GM19238 (cell line): ENCODE measurements around the gene CTRB2.
"Not testable (repeated sequence)": the region's sequence is repeated elsewhere in the genome, so short reads cannot be mapped to it uniquely, and the experiment has no call there.

Source experiments
- DNase-seq: peaks from one replicate; pipeline ENCODE4 v3.0.0; 2011; ENCODE audit warnings: low spot score; ENCODE audit not compliant: insufficient read length

The CTRB2 gene

DNA sequence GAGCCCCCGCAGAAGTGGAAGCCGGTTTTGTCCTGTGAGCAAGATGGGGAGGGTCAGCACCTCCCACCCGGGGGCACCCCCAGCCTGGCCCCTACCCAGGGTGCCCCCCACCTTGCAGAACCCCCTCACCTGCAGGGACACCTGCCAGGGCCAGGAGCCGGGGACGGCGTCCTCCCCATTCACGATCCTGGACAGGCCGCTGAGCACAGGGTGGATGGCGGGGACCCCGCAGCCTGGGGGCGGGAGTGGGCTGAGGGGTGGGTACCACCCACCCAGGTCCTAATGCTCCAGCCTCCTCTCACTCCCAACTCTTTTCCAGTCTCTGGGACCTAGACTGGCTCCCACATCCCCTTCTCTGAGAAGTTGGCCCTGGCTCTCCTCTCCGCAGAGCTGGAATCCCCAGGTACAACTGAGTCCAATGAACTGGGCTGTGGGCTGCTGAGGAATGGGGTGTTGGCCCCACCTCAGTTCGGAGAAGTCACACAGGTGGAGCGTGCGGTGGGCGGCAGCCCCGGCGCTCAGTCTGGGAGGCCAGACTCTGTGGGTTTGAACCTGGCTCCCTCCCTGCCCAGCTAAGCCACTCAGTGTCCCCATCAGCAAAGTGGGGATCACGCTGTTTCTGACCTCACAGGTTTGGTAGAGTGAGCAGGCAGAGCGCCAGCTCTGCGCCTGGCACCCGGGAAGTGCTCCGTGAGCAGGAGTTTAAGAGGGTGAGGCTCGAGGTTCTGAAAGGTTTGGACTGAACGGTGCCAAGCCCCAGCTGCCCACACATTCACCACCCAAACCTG, 806 bp downstream of the CTRB2 start:
- DNase-seq = not testable (repeated sequence)

DNA sequence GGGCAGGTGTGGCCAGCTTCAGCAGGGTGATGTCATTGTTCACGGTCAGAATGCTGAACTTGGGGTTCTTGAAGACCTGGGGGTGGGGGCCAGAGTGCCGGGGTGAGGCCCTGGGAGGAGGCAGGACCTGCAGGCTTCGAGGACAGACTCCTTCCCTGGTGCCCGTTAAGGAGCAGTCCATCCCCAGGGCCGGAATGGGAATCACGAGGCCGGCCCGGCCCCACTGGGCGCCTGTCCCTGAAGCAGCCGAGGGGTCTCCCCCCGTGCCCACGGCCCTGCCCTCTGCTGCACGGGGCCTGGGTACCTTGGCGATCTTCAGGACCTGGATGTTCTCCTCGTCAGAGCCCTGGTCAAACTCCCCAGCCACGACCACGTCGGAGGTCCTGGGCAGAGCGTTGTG, 1.5 kb downstream of the CTRB2 start:
- DNase-seq = not testable (repeated sequence)

DNA sequence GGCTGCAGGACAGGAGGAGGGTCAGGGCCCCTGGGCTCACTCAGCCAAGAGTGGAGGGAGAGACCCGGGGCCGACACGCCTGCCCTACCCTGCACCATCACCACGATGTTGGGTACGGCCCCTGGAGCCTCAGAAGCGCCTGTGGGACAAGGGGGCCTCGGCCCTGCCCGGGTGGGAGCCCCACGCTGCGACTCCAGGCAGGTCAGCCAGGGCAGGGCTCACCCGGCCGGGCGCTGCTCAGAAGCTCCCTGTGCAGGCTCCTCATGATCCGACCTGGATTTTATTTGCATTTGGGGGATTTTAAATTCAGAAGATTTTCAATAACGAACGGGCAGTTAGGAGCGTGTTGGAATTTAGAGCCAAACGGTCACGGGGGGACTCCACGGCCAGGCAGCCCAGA, 2.1 kb downstream of the CTRB2 start:
- DNase-seq = not testable (repeated sequence)

DNA sequence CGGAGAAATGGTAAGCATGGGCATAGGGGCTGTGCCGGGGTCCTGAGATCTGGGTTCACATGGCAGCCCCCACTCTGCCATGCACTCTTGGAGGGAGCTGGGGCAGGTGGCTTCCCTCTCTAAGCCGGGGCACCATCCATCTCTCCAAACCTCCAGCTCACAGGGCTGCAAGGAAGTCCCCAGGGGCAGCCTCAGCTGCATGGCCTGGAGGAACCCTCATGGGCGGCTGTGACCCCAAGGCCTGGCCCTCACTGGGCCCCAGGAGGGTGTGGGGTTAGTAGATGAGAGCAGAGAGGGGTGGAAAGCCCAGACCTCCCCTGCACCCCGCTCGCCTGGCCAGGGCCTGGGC, 2.6 kb downstream of the CTRB2 start:
- no peak for DNase-seq

DNA sequence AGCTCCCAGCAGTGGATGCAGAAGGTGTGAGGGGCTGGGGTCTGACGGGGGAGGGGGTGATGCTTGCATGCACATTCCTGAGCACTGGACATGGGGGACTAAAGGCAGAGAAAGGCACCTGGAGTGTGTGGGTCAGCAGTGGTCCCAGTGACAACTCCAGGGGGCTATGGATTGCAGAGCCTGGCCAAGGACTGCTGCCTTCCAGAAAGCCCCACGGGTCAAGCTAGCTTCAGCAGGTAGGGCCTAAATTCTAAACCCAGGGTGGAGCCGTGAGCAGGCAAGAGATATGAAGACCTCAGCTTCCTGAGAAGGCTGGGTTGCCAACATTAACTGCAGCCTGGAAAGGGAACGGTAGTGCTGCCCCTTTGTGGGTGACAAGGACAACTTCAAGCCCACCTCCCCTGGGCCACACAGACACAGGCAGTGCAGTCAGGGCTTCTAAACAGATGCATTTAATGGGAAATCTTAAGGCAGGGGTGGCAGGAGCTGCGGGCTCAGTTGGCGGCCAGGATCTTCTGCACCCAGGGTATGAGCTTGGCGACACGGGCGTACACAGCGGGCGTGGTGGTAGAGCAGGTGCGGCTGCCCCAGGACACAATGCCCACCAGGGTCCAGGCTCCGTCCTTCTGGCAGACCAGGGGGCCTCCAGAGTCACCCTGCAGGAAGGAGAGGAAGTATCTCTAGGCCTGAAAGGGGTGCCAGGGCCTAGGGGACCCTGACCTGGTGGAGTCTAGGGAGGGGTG, 3.1 kb downstream of the CTRB2 start:
- no peak for DNase-seq

DNA sequence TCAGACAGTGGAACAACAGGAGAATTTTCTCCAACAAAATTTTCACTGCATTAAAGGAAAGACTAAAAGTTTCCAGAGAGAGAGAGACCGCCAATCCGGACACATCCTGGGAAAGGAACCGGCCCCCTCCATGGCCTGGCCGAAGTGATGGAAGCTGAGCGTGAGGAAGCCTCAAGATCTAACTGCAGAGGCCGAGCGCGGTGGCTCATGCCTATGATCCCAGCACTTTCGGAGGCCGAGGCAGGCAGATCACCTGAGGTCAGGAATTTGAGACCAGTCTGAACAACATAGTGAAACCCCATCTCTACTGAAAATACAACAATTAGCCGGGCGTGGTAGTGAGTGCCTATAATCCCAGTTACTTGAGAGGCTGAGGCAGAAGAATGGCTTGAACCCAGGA, 3.9 kb downstream of the CTRB2 start:
- no peak for DNase-seq

DNA sequence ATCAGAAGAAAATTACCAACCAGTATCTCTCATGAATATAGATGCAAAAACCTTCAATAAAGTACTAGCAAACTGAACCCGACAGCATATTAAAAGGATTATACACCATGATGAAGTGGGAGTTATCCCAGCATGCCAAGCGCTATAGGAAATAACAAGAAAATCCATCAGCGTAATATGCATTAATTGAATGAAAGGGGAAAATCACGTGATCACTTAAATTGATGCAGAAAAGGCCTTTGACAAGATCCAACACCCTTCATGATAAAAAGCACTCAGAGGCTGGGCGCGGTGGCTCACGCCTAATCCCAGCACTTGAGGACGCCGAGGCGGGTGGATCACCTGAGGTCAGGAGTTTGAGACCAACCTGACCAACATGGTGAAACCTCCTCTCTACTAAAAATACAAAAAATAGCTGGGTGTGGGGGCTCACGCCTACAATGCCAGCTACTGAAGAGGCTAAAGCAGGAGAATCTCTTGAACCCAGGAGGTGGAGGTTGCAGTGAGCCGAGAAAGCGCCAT, 4.8 kb downstream of the CTRB2 start:
- no peak for DNase-seq

DNA sequence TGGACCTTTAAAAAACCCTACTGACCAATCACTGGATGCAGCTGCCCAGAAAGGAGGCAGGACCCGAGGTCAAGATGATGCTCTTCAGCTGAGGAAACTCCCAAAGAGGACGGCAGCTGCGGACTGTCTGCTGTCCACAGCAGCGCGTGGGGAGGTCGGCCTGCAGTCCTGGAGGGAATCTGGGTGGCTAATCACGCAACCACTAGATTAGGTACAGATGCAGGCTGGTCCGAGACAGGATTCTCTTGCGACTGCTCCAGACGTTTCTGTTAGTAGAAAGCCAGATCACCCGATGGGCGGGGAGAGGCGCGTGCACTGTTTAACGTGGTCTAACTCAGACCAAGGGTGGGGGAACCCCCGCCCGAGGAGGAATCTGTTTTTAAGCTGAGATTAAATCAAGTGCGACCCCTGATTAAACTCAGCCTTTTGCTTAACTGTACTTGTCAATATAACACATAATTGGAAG, 8.8 kb downstream of the CTRB2 start:
- DNase-seq = no peak

DNA sequence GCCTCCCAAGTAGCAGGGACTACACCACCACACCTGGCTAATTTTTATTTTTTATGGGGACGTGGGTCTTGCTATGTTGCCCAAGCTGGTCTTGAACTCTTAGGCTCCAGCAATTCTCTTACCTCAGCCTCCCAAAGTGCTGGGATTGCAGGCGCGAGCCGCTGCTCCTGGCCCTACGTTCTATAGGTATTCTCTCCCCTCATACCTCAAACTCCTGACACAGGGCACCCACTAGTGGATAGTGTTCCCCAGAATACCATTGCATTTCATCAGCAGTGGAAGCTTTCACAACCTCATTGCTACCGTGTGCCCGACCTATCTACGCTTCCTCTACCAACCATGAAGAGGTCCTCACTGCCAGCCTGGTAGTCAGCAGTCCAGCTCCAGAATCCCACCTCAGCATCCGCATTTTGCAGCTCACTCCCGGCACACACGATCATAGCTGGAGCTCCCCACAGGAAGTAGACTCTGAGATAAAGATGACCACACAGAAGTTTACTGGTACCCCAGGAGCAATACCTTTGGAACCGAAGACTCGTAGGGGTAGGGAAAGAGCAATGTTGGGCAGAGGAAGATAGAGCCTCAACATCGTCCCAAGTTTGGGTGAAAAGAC, 9.3 kb downstream of the CTRB2 start:
- DNase-seq = no peak

DNA sequence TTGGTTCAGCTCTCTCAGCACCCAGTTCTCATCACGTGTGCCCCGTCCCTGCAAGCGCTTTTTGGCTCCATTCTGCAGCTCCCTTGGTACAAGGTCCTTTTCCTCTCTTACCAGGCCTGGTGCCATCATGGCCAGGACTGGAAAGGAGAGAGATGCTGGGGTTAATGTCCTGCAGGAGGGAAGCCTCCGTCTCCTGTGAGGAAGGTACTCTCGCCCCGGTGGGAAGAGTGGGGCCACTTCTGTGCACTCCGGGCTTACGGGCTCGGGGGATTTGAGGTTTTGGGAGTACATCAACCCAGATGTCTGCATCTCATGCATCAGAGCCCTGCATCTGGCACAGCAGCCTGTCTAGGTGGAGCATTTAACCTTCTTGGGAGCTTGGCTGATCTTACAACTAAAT, 10.1 kb downstream of the CTRB2 start:
- no peak for DNase-seq

DNA sequence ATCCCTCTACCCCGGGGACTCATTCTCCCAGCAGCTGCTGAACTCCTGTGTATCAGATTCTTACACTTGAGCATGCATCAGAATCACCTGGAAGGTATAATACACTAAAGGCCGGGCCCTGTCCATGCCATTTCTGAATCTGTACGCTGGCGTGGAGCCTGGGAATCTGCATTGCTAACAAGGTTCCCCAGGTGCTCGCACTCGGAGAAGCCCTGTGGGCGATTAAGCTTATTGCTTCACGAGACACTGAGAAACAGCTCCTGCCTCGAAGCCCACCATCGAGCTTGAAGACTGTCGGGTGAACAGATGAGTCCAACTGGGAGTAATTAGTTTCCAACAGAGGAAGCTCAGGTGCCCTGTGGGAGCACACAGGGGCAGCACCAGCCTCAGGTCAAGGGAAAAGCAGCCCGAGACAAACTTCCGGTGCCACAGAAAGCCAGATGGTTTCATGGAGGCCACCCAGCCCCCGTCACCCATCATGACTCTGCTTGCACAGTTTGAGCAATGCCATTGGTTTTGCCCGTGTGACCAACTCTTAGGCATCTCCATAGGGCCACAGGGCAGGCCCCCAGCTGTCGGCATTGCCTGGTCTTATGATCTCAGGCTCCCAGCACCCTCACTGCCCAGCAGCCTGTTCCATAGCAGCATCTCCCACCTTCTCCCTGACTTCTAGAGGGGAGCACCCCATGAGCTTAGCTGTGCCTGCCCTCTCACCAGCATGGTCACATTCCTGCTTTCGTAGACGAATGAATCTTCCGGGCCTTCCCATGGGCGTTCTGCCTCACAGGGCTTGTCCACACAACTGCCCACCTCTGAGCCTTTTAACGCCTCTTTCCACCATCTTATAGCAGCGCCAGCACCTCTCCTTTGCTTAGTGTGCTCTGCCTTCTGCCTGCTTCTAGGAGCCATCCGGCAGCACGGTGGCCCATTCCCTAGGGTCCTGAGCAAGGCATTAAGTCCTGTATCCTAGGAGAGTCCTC, 10.9 kb downstream of the CTRB2 start:
- DNase-seq = no peak

DNA sequence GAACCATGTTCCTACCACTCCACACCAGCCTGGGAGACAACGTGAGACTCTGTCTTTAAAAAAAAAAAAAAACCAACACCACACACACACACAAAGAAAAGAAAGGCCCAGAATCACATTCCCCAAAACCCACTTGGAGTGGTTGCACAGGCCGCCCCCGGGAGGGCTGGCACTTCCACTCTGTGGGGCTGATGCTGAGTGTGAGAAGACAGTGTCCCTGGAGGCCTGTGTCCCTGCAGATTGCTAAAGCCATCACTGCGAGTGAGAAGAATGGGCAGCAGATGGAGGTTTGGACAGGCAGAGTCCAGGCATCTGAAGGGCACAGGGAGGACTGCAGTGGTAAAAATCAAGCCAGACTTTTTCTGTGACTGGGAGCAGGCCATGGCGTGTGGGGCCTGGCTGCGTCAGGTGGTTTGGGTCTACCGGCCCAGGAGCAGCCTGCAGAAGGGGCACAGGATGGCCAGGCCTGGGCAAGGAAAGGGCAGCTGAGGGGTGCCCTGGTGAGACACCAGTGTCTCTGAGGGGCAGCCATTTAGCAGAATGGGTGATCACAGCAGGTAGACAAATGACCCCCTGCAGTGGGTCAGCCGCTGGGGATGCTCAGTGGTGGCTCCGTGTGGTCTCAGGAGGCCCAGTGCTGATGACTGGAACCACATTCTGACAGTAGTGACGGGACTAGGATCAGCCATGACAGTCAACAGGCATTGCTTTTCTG, 13.1 kb downstream of the CTRB2 start:
- no peak for DNase-seq

DNA sequence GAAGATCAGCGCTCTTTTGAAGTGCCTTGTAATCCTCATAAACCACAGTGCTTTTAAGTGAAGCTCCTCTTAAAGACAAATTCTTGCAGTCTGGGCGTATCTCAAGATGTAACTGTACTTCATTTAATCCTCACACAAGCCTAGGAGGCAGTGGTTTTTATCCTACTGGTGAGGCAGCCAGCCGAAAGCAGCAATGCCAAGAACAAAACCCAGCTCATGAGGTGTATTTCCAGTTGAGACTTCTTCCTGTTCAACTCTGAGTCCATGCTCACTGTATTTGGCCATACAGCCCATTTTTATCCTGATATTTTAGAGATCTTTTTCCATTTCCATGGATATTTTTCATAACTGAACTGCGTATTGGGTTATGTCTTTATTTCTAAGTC, 13.7 kb downstream of the CTRB2 start:
- DNase-seq = no peak

DNA sequence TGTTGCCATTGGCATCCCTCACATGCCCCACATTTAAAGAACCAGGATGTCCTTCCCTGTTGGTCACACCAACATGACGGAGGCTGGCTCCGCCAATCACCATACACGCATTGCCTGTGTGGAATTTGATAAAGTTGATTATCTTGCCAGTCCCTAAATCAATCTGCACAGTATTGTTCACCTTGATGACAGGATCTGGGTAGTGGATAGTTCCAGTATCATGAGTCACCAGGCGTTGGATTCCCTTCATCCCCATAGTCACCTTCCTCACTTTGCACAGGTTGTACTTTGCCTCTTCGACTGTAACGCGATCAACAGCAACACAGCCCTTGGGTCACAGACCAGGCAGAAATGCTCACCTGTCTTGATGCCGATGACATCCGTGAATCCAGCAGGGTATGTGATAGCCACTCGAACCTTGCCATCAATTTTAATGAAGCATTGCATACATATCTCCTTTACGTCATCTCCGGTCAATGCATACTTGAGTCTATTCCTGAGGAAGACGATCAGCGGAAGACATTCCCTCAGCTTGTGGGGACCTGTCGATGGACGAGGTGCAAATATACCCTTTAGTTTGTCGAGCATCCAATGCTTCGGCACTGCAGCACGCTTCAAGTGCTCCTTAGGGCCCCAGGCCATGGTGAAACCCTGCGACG, 14.2 kb downstream of the CTRB2 start:
- no peak for DNase-seq

DNA sequence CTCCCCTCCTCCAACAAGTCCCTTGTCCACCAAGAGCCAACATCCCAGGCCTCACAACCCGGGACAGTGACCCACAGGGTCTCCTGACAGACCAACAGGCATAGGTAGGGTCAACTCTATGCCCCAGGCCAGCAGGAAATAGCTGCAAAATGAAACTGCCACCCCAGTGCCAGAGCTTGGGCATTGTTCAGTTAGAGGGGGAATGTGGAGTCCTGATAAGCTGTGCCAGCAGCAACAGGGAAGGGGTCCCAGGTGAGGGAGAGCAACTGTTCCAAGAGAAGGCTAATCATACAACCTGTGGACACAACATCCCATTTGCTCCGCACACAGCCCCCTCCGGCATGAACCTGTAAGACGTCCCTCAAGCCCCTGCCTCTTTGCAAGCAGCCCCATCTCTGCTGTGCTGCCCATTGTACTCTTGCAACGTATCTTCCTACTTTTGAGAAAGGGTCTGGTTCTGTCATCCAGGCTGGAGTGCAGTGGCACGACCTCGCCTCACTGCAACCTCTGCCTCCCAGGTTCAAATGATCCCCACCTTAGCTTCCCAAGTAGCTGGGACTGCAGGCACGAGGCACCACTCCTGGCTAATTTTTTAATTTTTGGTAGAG, 17.2 kb downstream of the CTRB2 start:
- no peak for DNase-seq

DNA sequence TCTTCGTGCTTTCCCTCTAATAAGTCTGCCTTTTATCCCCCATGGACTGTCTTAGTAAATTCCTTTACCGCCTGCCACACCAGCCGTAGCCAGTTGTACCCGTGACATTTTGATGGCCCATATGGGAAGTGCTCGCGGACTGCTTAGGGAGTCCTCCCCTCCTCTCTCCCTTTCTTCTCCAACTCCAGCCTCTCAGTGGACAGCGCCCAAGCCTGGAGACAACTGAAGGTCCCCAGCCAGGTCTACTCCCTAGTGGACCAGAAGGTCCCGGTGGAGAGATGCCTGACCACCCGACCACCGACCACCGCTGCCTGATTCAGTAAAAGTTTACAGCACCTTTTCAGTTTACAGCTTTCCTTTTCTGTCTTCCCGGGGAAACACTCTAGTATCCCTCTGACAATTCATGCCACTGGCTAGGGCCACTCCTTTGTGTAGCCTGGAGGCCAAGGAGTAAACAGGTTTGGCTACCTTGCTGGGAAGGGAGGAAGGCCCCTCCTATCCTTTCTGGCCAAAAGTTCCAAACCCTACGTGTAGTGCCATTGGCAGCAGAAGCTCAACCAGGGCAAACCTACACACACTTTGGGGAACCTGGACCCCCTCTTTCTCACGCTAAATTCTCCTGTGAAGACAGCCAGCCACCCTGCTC, 18.0 kb downstream of the CTRB2 start:
- no peak for DNase-seq

DNA sequence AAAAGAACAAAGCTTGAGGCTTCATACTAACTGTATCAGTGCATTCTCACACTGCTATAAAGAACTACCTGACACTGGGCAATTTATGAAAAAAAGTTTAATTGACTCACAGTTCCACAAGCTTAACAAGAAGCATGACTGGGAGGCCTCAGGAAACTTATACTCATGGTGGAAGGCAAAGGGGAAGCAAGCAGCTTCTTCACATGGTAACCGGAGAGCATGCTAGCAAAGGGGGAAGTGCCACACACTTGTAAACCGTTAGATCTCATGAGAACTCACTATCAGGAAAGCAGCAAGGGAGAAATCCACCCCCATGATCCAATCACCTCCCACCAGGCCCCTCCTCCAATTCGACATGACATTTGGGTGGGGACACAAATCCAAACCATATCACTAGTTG, 25.3 kb downstream of the CTRB2 start:
- DNase-seq = no peak

DNA sequence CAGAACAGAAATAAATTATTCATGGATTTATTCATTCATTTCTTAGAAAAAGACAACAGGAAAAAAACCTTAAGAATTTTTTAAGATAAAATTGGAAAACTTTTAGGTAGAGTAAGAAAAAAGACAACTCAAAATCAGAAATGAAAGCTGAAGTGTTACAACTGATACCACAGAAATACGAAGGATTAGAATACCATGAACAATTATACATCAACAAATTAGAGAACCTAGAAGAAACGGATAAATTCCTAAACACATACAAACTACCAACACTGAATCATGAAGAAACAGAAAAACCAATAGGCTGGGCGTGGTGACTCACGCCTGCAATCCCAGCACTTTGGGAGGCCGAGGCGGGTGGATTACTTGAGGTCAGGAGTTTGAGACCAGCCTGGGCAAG, 27.8 kb downstream of the CTRB2 start:
- DNase-seq = no peak

DNA sequence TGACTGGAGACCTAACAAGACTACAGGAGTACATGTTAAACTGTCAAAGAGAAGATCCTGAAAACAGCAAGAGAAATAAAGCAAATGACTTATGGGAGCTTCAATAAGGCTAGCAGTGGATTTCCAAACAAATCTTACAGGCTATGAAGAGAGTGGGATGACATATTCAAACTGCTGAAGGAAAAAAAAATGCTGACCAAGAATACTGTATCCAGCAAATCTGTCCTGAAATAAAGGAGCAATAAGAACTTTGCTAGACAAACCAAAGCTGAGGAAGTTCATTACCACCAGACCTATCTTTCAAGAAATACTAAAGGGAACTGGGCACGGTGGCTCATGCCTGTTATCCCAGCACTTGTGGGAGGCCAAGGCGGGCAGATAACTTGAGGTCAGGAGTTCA, 30.0 kb downstream of the CTRB2 start:
- no peak for DNase-seq
